HG03469 (cell line): ENCODE measurements around the gene THEM5.
"Not testable (repeated sequence)": the region's sequence is repeated elsewhere in the genome, so short reads cannot be mapped to it uniquely, and the experiment has no call there.

Source experiments
- ATAC-seq: cut with Tn5 transposase; IDR thresholded peaks from one replicate; pipeline ENCODE4 v1.9.1; 2021; ENCODE audit warnings: mild to moderate bottlenecking, moderate library complexity, moderate number of reproducible peaks; ENCODE audit not compliant: unreplicated experiment

The THEM5 gene

GRCh38 chr1:151867765-151868411, 14.4 kb upstream of the THEM5 start:
- no peak for ATAC-seq

- no peak for ATAC-seq
Observed at GRCh38 chr1:151867321-151867720, 13.8 kb upstream of the THEM5 start.

- ATAC-seq: no peak
Observed at GRCh38 chr1:151864411-151864810, 10.9 kb upstream of the THEM5 start.

- ATAC-seq: no peak
Observed at GRCh38 chr1:151862604-151863003, 9.1 kb upstream of the THEM5 start.

GRCh38 chr1:151860504-151861187, 7.1 kb upstream of the THEM5 start:
- no peak for ATAC-seq

GRCh38 chr1:151859891-151860293, 6.4 kb upstream of the THEM5 start:
- no peak for ATAC-seq

- no peak for ATAC-seq
Observed at GRCh38 chr1:151858886-151859665, 5.6 kb upstream of the THEM5 start.

GRCh38 chr1:151858030-151858746, 4.7 kb upstream of the THEM5 start:
- no peak for ATAC-seq

- no peak for ATAC-seq
Observed at GRCh38 chr1:151855933-151856332, 2.4 kb upstream of the THEM5 start.

- ATAC-seq: not testable (repeated sequence)
Observed at GRCh38 chr1:151855516-151855915, 2.0 kb upstream of the THEM5 start.

GRCh38 chr1:151854658-151855057, 1.1 kb upstream of the THEM5 start:
- no peak for ATAC-seq

GRCh38 chr1:151852733-151853132, 779 bp downstream of the THEM5 start:
- ATAC-seq: no peak

- ATAC-seq: no peak
Observed at GRCh38 chr1:151851886-151852285, 1.6 kb downstream of the THEM5 start.

- ATAC-seq: no peak
Observed at GRCh38 chr1:151849871-151850270, 3.6 kb downstream of the THEM5 start.

- ATAC-seq: no peak
Observed at GRCh38 chr1:151849126-151849525, 4.4 kb downstream of the THEM5 start.

- ATAC-seq: no peak
Observed at GRCh38 chr1:151847867-151848596, 5.5 kb downstream of the THEM5 start.

- ATAC-seq: no peak
Observed at GRCh38 chr1:151846686-151847237, 6.8 kb downstream of the THEM5 start.

- ATAC-seq: no peak
Observed at GRCh38 chr1:151846062-151846568, 7.4 kb downstream of the THEM5 start.

- ATAC-seq: no peak
Observed at GRCh38 chr1:151843398-151843797, 10.1 kb downstream of the THEM5 start.

- ATAC-seq: no peak
Observed at GRCh38 chr1:151841141-151841540, 12.4 kb downstream of the THEM5 start.
